HG03280 (cell line): ENCODE measurements around the gene KRTAP12-3.

Experiments used
- ATAC-seq: cut with Tn5 transposase; IDR thresholded peaks from one replicate; pipeline ENCODE4 v1.9.1; 2021; ENCODE audit warnings: mild to moderate bottlenecking, moderate library complexity; ENCODE audit not compliant: unreplicated experiment

Gene KRTAP12-3

DNA sequence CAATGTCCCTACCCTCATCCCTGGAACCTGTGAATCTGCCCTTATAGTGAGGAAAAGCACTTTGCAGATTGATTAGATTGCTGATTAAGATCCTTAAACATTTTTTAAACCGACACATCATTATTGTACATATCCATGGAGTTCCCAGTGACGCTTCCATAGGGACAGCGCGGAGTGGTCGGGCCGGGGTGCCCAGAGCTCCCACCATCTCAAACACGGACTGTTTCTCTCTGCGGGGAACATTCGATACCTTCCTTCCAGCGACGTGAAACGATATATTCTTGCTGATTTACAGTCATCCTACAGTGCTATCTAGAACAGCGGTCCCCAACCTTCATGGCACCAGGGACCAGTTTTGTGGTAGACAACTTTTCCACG is 43.3 kb downstream of the KRTAP12-3 start:
- no peak for ATAC-seq

DNA sequence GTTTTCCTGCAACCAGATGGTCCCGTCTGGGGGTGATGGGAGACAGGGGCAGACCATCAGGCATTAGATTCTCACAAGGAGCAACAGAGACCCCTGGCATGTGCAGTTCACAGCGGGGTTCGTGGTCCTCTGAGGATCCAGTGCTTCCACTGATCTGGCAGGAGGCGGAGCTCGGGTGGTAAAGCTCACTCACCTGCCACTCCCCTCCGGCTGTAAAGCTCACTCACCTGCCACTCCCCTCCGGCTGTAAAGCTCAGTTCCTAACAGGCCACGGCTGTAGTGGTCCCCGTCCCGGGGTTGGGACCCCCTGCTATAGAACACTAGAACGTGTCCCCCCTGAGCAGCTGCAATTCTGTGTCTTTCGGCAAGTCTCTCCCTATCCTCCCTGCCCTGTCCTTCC is 43.8 kb downstream of the KRTAP12-3 start:
- ATAC-seq, result no peak

DNA sequence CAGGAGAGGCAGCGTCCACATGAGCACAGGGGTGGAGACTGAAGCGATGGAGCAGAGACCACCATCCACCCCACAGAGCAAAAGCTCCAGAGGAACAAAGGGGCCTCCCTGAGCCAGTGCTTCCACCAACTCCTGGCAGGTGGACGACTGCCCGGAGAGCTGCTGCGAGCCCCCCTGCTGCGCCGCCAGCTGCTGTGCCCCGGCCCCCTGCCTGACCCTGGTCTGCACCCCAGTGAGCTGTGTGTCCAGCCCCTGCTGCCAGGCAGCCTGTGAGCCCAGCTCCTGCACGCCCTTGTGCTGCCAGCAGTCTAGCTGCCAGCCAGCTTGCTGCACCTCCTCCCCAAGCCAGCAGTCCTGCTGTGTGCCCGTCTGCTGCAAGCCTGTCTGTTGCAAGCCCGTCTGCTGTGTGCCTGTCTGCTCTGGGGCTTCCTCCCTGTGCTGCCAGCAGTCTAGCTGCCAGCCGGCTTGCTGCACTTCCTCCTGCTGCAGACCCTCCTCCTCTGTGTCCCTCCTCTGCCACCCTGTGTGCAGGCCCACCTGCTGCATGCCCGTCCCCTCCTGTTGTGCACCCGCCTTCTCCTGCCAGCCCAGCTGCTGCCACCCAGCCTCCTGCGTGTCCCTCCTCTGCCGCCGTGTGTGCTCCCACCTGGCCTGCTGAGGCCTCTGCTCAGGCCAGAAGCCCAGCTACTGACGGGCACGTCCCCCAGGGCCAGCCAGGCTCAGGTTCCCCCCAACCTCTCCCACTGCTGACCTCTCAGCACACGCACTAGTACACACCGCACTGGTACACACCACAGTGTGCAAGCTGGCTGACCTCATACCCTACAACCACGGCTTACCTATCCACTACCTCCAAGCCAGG is 44.6 kb downstream of the KRTAP12-3 start:
- ATAC-seq, result no peak

DNA sequence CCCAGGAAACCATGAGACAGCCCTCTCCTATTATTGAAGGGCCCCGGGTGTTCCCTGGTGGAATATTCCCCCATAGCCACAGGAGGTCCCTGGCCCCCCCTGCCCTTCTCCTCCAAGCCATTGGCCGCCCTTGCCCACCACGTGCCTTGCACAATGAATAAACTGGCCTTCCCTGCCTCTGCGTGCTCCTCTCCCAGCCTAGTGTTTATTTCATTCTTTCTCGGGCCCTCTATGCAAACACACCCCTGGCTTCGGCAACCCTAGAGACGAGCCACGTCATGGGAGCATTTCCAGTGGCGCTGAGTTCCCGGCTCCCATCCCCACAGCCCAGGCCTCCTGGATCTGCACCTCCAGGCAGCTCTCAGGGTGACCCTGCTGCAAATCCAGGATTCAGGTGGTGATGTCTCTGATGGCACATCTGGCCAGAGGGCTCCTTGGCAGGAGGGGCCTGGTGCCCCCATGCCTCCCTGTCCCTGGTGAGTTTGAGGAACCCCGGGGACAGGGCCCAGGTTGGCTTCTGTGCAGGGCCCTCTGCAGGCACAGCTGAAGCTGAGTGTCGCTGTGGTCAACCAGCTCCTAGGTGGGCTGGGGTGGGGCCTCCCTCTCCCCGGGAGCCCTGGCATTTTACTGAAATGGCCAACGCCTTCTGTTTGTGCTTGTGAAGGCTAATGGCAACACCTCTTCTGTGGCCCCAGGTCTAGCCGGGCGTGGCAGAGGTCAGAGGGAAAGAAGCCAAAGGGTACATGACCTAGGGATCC is 45.4 kb downstream of the KRTAP12-3 start:
- no peak for ATAC-seq

DNA sequence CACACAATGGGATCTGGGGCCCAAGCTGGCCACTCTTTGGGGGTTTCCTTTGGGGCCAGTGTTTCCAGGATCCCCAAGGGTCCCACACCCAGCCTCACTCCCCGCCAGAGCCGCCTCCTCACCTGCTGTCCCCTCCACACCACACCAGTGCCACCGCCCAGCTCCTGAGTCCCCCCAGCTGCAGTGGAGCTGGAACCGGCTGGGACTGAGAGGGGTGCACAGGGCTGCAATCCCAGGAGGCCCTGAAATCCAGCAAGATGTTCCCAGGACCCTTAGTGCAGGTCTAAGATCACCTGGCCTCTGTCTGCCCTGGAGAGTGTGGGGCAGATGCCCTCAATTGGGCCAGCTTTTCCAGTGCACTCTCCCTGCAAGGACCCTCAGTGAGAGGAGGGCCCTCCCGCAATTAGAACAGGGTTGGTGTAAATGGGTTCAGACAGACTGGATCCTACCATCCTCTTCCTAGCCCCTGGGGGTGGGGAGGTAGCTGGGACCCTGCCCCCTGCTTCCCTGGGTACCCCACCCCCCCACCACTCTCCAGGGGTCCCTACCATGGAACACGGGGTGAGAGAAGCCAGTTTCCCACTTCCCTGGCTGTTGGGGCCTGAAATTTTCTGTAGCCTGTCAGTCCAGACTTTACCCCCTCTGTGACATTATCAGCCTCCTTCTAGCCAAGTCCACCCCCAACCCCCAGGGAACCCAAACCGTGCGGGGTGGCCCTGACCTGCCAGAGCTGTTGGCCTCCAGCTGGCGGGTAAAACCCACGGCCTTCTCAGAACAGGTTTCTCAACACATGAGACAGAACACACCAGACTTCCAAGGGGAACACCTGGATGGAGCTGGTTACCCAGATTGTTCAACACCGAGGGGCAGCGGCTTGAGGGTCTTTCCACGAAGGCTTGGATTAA is 46.3 kb downstream of the KRTAP12-3 start:
- no peak for ATAC-seq

DNA sequence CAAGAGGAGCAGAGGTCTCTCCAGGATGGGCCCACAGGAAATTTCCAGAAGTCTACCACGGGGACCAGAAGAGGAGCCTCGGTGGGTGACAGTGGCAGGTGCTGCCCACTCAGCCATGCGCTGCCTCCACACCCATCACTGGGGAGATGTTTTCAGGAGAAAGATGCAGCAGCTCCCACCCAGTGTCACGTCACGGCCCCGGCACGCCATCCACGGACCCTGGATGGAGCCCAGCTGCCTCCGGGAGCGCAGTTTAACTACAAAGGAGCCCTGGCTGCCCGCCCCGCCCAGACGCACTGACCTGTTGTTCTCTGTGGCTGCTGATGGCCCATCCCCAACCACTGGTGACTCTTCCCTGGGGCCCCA is 46.9 kb downstream of the KRTAP12-3 start:
- ATAC-seq, result no peak

DNA sequence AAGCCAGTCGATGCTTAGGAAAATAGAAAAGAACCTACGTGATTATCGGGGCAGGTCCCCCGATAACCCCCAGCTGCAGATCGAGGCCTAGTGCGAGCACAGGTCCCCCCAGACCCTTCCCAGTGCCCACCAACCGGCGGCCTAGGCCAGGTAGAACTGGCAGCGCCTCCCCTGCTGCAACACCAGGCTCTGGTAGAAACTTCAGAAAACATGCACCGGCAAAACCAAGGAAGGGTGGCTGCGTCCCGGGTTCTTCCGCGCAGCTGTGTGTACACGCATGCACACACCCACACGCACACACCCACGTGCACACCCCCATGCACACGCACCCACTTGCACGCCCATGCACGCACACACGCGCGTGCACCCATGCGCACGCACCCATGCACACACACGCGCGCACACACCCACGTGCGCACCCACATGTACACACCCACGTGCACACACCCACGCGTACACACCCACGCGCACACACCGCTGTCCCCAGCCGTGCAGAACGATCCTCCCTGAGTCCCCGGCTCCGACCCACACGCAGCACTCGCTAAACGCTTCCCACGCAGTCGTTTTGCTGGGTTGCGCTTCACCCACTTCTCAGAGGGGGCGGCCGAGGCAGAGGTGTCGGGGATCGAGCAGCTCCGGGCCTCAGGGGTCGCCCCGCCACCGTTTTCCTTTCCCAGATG is 48.4 kb downstream of the KRTAP12-3 start:
- no peak for ATAC-seq

DNA sequence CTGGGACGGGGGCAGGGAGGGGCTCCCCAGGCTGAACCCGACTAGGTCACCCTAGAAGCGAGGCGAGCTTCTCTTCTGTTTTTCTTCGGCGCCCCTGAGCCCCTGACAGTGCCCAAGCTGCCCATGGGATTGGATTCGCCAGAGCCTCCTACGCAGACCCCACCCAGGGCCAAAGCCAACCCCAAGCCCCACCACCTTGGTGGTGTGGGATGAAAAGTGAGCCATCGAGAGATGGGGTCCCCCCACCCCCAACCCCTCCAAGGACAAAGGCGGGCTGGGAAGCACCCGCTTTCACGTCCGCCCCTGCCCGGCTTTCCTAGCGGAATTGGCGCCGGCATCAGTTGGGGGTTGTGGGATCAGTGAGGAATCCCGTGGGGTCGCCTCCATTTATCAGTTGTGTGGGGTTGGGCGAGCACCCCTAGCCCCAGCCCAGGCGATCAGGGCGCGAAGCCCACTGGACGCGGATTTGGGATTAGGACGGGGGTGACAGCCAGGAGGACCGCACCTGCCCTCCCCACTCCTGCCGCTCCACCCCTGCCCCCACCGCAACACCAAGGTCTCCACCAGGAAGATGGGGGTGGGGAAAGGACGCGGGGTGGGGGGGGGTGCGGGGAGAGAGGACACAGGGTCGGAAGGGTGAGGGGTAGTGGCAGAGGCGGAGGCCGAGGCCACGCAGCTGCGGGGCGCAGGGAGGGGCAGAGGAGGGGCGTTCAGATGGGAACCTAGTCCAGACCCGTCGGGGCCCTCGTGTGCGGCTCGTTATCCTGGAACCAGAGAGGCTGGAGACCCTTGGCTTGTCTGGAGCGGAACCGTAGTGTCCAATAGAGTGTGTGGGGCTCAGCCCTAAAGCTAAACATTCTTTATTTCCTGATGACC is 49.2 kb downstream of the KRTAP12-3 start:
- no peak for ATAC-seq
